ENCODE data around the gene RAD51AP1. TPM values are rescaled to one million over a fixed set of nuclear protein-coding genes. Genes with fewer than 3 reads are reported as not detected.

Gene RAD51AP1, protein sequence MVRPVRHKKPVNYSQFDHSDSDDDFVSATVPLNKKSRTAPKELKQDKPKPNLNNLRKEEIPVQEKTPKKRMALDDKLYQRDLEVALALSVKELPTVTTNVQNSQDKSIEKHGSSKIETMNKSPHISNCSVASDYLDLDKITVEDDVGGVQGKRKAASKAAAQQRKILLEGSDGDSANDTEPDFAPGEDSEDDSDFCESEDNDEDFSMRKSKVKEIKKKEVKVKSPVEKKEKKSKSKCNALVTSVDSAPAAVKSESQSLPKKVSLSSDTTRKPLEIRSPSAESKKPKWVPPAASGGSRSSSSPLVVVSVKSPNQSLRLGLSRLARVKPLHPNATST
- total RNA-seq, result 1 to 10 TPM in 5 of 9 donors, under 1 TPM in 3, not detected in 1; 0.55 to 8.2 (median 1.6) TPM
- polyA plus RNA-seq, result under 1 TPM; 0.19 to 0.79 TPM
- long read RNA-seq, donor 1, result 0 reads
- long read RNA-seq, donor 2, partial matches to known transcripts, result 0 of 1 reads
- long read RNA-seq, donor 2, other reads (novel, unspliced or antisense), result 0 of 1 reads
- long read RNA-seq, donor 3, result 0 reads

DNA sequence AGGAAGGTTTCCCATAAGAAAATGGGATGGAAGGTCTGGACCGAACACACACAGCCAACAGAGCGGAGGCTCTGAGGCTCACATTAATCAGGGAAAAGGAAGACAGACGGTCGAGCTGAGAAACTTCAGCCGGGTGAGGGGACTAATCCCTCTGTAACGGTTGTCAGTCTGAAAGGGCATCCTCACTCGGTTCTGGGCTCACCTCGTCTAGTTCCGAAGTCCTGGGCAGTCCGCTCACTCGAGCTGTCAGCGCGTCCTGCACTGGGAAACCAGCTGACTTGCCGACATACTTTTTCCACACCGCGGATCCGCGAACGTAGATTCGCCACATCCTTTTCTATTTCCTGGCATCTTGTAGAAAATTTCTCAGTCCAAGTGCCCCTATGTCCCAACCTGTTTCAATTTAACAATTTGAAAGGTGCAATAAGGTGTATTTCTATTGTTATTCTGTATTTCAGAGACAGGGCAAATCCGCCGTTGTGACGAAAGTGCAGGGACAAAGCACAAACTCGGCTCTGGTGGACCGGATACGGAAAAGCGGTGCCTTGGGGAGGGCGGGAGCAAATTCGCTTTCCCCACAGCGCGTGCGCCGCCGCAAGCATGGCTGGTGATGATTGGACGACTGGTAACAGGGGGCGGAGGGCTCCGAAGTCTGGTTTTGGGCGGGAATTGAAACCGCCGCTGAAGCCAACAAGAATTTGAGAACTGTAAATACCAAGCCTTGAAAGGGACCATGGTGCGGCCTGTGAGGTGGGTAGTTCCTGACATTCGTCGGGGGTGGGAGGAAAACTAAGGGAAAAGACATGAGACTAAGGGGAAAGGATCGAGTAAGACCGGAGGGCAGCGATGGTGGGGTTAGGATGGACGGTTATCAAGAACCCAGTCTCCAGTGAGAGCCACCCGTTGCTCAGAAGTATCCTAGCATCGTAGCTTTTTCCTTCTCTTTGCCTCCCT lies at the start of gene RAD51AP1:
Gene RAD51AP1, plus strand, starts transcription at position 684 of the 954 bp plus-strand sequence. Its CDS starts 50 bp downstream, at position 734.
- Histone ChIP-seq H3K4me1 (peaks cover 0 to 28% (median 14%) of the 10 kb centered on the region in 12 donors), H3K4me3 (peak within 1 kb of the TSS; percentile 54 to 92 (median 78)), H3K9me3 (no peaks in the 10 kb centered on the region), H3K27me3 (no peaks in the 10 kb centered on the region), H3K27ac (peak within 1 kb of the TSS; percentile 88 to 99 (median 94)), H3K36me3 (peaks cover 0 to 26% (median 19%) of the 10 kb centered on the region in 9 donors)
- WGBS, 4 donors, result 0 to 2% (median 0%) methylated on average over 27 to 49 of the region's 49 CpGs
- DNase-seq, result peak; percentile 94 to 97 (median 96)
- TF ChIP-seq, protein P1, sequence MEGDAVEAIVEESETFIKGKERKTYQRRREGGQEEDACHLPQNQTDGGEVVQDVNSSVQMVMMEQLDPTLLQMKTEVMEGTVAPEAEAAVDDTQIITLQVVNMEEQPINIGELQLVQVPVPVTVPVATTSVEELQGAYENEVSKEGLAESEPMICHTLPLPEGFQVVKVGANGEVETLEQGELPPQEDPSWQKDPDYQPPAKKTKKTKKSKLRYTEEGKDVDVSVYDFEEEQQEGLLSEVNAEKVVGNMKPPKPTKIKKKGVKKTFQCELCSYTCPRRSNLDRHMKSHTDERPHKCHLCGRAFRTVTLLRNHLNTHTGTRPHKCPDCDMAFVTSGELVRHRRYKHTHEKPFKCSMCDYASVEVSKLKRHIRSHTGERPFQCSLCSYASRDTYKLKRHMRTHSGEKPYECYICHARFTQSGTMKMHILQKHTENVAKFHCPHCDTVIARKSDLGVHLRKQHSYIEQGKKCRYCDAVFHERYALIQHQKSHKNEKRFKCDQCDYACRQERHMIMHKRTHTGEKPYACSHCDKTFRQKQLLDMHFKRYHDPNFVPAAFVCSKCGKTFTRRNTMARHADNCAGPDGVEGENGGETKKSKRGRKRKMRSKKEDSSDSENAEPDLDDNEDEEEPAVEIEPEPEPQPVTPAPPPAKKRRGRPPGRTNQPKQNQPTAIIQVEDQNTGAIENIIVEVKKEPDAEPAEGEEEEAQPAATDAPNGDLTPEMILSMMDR (IDR thresholded peaks at IDR 0.05), result no peak
- TF ChIP-seq POLR2A (IDR thresholded peaks at IDR 0.05), result no peak
- intact Hi-C loops (cut with DNase I), result loop anchor here in 3 of 10 donors (2.0 to 10.0 kb wide), 4 partner anchors 66 to 544 kb away; partner anchors contain the start of genes AKAP3 (in 1 of the 3) and NDUFA9 (in 1 of the 3)
- peak; percentile 100 for ATAC-seq

DNA sequence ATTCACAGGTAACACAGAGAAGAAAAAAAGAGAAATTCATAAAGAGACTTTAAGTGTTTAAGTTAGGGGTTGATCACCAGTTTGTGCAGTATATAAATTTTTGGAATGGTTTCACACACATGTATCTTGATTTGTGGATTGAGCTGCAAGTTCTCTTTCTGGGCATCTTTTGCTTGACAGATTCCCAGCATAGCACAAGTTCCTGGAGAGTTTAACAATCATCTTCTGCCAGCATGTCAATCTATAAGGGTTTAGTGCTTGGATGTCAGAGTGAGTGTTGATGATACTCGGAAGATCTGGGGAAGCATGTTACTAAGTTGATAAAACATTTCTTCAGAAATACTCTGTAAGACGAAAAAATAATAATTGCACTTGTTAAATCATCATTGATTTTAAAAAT lies 49.1 kb upstream of the RAD51AP1 start:
- ATAC-seq (no peak), DNase-seq (no peak)
- no peaks in the 10 kb centered on the region for H3K9me3 ChIP-seq
- intact Hi-C loops (cut with DNase I), result no loop called here
- H3K4me1 ChIP-seq, result no peaks in the 10 kb centered on the region
- no peak overlapping the region for H3K4me3 ChIP-seq
- peaks cover 0 to 63% (median 54%) of the 10 kb centered on the region in 9 donors for H3K36me3 ChIP-seq
- H3K27me3 ChIP-seq, result no peaks in the 10 kb centered on the region
- 60 to 80% (median 75%) methylated on average over 2 of the region's 2 CpGs for WGBS, 4 donors
- TF ChIP-seq, protein P1 (IDR thresholded peaks at IDR 0.05), result no peak
- no peak for TF ChIP-seq POLR2A (IDR thresholded peaks at IDR 0.05)
- H3K27ac ChIP-seq, result no peak overlapping the region

DNA sequence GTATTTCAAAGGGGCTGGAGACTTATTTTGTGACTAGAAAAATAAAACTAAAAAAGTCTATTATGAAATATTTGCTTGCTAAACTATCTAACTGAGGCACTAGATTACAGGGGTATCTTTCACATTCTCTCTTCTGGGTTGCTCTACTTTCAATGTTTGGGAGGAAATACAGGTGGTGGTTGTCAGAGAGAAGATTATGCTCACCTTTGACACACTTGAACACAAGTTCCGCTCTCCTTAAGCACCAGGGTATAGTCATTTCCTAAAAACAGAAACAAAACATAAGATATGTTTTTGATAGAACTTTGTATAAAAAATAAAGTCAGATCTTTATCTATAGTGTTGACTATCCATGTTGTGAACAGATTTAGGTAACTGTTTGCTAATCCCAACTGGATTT lies 47.7 kb upstream of the RAD51AP1 start:
- H3K27ac ChIP-seq, result no peak overlapping the region
- DNase-seq (no peak), ATAC-seq (no peak)
- no peak overlapping the region for H3K4me3 ChIP-seq
- H3K4me1 ChIP-seq, result no peaks in the 10 kb centered on the region
- peaks cover 0 to 77% (median 67%) of the 10 kb centered on the region in 9 donors for H3K36me3 ChIP-seq
- no peak for TF ChIP-seq POLR2A (IDR thresholded peaks at IDR 0.05)
- no peaks in the 10 kb centered on the region for H3K27me3 ChIP-seq
- WGBS, 4 donors, result 48 to 75% (median 66%) methylated on average over 1 of the region's 1 CpG
- intact Hi-C loops (cut with DNase I), result no loop called here
- no peaks in the 10 kb centered on the region for H3K9me3 ChIP-seq

DNA sequence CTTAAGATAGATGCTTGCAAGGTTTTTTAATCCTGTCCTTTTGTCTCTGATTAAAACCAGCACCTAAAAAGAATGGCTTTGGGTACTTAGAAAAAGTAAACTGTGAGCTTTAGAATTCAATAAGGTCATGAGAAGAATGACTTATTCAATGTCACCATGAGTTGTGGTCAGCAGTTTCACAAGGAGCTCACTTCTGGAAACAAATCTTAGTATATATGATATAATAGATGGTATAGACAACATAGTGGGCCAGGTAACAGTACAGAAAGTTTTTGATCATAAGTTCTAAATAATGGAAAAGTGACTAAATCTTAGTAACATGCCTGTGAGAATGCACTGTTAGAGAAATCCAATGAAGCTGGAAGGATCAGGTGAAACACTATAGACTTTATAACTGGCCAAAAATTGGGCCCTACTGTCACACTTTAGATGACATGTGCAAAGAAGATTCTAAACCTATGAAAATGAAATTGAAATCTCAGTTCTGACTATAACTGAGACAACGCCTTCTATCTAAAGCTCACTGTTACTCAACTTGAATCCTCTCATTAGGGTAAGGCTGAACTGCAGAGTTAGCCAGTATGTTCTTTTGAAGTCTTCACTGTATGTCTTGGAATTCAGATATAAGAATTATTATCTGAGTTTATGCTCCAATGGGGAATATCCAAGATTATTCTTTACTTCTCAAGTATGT lies 42.4 kb upstream of the RAD51AP1 start:
- intact Hi-C loops (cut with DNase I), result no loop called here
- WGBS, 4 donors, result 96 to 97% (median 97%) methylated on average over 1 of the region's 1 CpG
- Histone ChIP-seq H3K9me3 (no peaks in the 10 kb centered on the region), H3K27ac (no peak overlapping the region), H3K4me3 (no peak overlapping the region), H3K36me3 (peaks cover 0 to 85% (median 75%) of the 10 kb centered on the region in 9 donors), H3K4me1 (no peaks in the 10 kb centered on the region), H3K27me3 (no peaks in the 10 kb centered on the region)
- ATAC-seq, result no peak
- no peak for DNase-seq
- TF ChIP-seq, protein P1 (IDR thresholded peaks at IDR 0.05), result no peak
- TF ChIP-seq POLR2A (IDR thresholded peaks at IDR 0.05), result no peak
